HG02885 (cell line): Measurements from ENCODE around the gene CYREN.
"Not testable (repeated sequence)": the region's sequence is repeated elsewhere in the genome, so short reads cannot be mapped to it uniquely, and the experiment has no call there.

Experiments used
- ATAC-seq: cut with Tn5 transposase; IDR thresholded peaks from one replicate; pipeline ENCODE4 v1.9.1; 2021; ENCODE audit warnings: mild to moderate bottlenecking; ENCODE audit not compliant: unreplicated experiment, poor library complexity

Gene CYREN

DNA sequence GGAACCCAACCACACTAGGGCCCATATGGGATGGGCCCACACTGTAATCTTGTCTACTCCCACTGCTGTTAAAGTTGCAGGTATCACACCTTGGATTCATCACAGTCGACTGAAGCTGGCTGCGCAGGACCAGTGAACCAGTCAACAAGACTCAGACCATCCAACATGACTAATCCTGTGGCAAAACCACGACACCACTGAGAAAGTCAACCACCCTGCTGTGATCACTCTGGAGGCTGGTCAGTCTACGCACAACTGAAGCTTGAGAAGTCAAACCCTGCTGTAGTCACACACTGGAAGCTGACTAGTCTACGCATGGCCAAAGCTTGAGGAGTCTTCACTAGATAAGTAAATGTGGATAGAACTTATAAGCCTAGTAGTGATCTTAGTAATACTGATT, 9.6 kb upstream of the CYREN start:
- no peak for ATAC-seq

DNA sequence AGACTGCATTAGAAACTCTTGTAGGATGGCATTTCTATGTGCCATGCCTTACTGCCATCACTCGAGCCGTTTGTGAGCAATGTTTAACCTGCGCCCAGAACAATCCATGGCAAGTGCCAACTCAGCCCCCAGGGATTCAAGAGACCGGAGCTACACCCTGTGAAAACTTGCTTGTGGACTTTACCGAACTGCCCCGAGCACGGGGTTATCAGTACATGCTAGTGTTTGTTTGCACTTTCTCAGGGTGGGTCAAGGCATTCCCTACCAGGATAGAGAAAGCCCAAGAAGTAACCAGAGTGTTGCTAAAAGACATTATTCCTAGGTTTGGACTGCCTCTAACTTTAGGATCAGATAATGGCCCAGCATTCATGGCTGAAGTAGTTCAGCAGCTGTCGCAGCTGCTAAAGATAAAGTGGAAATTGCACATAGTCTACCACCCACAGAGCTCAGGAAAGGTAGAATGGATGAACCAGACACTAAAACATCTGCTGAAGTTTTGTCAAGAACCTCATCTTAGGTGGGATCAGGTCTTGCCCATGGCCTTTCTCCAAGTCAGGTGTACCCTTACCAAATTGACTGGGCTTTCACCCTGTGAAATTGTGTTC, 8.9 kb upstream of the CYREN start:
- no peak for ATAC-seq

DNA sequence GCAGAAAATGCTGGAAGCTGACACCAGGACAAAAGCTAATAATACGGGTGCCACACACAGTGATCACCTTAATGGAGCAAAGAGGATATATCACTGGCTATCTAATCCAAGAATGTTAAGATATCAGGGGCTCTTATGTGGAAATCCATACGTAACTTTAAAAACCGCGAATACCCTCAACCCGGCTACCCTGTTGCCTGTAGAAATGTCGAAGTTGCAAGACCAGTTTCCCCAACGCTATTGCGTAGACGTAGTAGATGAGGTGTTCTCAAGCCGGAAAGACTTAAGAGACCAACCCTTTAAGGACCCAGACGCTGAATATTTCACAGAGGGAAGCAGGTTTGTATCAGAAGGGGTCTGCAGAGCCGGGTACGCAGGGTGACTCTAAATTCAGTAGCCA, 7.9 kb upstream of the CYREN start:
- ATAC-seq: no peak

DNA sequence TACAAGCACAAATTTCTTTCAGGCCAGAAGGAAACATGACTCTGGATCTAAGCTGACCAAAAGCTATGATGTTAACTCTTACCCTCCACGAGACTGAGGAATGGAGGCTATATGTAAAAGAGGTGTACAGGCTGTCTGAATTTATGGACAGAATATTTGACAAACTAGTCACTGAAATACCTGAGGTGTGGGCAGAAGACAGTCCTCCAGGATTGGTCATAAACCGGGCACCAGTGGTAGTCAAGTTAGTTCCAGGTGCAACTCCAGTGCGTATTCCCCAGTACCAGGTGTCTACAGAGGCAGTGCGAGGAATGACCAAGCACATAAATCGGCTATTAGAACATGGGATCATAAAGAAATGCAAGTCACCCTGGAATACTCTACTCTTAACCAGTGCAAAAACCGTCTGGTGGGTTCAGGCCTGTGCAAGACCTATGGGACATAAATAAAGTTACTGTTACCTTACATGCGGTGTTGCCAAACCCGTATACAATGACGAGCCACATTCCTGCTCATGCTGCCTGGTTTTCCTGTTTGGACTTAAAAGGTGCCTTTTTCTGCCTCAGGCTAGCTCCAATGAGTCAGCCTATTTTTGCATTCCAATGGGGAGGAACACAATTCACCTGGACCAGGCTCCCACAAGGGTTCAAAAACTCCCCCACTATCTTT, 6.7 kb upstream of the CYREN start:
- ATAC-seq: no peak

DNA sequence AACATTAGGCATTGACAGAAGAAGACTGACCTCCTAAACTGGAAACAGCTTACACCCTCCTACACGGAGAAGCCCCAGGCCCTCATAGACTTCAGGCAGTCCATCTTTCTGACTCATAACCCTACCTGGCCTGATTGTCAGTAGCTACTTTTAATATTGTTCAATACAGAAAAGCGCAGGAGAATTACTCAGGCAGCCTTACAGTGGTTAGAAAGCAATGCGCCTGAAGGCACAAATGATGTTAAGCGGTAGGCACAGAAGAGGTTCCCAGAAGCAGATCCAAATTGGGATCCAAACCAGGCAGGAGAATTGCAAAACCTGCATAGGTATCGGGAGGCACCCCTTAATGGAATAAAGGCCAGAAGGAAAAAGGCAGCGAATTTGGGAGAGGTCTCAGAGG, 5.4 kb upstream of the CYREN start:
- ATAC-seq: no peak

DNA sequence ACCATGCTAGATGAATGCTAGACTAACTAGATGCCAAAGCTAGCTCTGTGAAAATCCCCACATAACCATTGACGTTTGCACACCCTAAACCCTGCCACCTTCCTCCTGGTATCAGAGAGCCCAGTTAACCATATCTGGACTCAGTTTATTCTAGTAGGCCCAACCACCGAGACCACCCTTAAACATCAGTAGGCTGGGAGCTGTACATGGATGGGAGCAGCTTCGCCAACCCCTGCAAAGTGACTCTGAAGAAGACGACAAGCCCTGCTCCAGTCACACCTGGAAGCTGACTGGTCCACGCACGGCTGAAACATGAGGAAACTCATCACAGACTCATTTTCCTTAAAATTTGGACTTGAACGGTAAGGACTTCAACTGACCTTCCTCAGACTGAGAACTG, 4.4 kb upstream of the CYREN start:
- no peak for ATAC-seq

DNA sequence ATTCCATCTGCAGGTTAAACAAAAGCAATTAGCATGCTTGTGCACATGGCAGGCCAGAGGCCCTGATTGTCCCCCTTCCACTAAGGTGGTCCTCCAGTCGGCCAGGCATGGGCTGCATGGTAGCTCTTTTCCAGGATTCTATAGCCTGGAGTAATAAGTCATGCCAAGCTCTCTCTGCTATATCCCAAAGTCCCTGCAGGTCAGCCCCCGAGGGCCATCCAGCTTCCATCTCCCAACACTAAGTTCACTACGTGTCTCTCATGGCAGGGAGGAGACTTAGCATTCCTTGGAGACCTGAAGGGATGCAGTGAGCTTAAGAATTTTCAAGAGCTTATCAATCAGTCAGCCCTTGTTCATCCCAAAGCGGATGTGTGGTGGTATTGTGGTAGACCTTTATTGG, 3.4 kb upstream of the CYREN start:
- ATAC-seq: not testable (repeated sequence)

DNA sequence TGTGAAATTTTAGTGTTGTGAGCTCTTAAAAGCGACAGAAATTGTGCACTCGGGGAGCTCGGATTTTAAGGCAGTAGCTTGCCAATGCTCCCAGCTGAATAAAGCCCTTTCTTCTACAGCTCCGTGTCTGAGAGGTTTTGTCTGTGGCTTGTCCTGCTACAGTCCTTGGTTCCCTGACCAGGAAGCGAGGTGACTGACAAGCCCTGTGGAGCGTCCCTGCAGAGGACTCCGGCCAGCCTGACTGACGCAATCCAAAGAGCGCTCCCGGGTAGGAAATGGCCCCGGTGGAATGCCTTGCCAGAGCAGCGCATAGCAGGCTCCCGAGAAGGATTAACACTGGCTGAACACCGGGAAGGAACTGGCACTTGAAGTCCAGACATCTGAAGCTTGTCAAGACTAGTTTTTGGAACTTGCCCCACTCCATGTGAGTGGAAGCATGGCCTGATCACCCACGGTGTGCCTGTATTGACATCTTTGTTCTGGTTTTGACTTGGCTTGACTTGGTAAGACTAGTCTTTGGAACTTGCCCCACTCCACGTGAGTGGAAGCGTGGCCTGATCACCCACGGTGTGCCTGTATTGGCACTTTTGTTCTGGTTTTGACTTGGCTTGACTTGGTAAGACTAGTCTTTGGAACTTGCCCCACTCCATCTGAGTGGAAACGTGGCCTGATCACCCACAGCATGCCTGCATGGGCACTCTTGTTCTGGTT, 1.2 kb upstream of the CYREN start:
- ATAC-seq: not testable (repeated sequence)

DNA sequence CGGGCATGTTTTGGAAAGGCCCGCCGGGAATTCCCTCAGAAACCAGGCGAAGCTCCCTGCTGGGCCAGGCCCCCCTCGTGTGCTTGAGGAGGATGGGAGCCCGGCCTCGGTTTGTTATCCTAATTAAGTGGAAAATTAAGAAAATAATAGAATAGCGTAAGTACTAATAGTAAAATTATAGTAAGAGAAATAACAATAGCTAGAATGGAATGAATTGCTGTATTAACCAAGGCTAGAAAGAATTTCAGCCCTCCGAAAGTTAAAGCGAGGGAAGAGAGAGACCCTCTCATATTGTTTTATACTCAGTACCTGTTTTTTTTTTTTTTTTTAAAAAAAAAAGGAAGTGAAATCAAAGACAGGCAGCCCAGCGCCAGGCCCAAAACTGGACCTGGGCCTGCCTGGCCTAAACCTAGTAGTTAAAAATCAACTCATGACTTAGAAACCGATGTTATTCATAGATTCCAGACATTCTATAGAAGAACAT, 533 bp upstream of the CYREN start:
- peak; percentile 24 for ATAC-seq

DNA sequence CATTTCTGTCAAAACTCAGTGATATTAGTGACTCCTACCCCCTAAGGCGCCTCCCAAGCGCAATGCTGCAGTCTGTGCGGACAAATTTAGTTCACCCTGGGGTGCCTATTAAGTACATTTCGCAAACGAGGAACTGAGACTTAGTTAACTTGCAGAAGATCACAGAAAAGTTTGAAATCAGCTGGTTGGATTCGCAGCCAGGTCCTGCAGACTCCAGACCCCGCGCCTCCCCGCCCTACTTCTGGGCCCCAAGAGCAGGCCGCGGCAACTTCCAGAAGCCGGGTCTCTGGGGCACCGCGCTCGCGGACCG, 588 bp downstream of the CYREN start:
- ATAC-seq: peak; percentile 15

DNA sequence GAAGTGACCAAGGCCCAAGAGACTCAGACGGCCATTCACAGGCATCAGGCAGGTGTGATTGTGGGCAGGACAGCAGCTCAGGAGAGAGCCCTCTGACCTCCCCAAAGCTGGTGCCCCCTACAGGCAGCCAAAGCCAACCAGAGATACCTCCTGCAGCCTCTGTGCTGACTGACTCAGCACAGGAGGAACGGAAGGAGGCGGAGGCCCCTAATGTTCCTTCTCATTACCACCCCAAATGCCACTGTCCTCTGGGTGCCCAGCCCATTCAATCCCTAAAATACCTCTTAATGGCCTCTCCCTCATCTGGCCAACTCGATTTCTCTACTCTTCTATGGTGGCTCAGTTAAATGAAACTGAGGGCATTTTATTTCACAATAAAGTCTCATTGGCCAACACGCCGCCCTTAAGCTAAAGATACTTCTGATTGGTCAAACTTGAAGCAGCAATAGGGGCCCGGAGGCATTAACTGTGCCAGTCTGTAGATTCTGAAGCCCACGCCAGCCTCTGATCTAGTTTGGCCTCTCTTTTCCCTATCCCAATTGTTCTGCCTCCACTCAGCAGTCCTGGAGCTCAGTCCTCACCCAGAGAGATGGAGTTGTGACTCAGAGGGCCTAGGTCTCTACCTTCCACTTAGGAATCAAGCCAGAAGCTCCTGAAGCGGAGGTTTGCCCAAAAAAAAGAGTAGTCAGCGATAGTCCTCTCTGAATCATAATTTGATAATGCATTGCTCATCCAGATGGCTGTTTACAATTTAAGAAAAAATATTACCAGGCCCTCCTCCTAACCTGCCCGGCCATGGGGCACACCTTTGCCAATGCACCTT, 1.2 kb downstream of the CYREN start:
- ATAC-seq: peak; percentile 48

DNA sequence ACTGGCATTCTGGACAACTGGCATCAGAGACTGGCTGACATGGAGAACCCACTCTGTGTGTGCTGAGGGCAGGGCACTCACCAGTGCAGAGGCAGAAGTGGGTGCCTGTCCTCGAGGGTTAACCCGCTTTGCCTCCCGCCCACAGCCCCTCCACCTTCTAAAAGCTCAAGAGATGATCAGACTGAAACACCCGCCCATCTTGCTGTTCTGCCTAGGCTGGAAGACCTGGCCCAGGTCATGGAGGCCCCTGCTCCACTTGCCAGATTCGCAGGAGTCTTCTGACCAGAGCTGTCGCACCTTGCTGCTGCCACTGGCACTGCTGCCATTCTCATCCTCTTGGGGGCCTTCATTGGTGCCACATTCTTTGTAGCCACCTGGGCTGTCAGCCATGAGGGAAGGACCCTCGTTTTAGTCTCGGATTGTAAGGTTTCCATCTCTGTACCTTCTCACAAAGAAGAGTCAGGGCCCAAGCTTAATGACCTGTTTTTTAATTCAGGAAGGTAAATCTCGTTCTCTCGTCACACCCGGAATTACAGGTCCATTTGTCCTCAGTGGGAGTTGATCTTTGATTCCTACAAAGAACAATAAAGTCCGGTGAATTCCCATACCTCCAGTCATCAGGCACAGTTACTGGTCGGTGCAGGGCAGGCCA, 1.9 kb downstream of the CYREN start:
- no peak for ATAC-seq

DNA sequence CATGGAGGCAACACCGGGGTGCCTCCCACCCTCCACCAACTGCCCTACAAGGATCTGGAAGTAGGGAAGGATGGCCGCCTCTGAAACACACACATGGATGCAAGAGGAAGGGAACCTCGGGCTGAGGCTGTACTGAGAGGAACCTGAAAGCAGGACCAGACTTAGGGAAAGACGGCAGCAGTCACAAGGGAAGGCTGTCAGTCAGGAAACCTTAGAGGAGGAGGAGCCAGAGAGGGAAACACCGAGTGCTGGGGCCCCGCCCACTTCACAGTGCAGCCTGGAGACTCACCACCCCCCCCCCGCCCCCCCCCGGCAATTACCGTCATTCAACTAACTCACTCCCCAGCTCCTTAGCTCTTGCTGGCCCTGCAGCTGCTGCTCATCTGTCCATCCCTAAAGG, 2.5 kb downstream of the CYREN start:
- ATAC-seq: no peak

DNA sequence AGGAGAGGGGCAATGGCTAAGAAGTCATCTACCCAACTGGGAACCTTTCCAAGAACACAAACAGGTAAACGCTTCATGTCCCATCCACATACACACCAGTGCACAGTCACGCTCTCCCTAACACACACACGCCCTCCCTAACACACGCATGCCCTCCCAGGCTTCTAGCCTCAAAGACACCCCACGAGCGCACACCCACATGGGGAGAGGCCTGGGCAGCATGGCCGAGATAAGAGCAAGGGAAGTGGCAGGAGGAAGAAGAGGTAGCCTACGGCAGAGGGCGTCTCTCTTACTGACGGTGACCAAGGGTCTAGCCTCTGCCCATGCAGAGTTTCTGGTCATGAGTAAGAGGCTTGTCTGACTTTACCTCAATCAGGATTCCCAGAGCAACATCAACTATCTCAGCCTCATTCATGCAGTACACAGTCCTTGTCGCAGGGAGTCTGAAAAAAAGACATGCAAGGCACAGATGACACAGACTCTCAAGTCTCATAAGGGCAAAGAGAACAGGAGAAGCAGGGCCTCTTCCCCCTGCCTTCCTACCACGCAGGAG, 3.1 kb downstream of the CYREN start:
- ATAC-seq: no peak

DNA sequence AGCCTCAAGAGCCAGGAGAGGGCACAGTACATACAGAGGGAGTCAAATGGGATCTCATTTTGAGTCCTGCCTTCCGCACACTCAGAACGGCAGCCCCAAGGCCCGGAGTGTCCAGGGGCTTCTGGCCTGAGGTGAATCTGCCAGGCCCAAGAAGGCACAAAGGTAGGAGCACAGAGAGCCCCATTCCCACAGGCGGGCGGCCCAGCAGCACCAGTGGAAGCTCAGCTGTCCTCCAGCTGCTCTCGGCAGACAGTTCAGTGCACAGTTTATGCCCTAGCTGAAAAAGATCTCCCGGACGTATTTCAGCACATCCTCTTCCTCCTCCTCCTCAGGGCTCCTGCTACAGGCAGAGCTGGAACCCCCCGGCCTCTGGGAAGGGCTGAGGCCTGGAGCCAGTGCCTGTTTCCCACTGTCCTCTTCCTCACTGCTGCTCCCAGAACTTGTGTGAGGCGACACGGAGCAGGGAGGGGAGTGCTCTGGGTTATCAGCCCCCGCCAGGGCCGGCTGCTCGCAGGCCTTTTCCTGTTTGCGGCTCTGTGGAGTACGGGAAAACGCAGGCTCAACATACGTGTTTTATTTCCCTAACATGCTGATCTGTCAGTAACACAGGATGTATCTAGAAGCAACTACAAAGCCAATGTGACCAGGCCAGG, 4.0 kb downstream of the CYREN start:
- ATAC-seq: no peak

DNA sequence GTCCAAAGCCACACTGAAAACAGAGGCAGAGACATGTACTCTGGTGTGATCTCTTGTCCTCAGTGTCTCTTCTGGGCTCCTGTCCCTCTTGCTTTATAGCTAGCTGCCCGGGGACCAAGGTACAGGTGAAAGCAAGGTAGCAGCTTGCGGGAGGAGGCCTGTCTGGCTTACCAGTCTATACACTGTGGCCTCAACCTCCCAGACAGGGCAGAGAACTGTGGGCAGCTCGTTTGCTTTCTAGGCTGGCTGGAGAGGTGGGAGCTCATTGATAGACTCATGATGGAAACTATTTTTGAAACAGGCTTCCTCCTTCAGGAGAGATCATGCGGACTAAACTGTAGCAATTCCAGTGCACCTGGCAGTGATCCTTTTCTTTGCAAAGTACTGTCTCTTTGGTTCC, 4.6 kb downstream of the CYREN start:
- ATAC-seq: no peak

DNA sequence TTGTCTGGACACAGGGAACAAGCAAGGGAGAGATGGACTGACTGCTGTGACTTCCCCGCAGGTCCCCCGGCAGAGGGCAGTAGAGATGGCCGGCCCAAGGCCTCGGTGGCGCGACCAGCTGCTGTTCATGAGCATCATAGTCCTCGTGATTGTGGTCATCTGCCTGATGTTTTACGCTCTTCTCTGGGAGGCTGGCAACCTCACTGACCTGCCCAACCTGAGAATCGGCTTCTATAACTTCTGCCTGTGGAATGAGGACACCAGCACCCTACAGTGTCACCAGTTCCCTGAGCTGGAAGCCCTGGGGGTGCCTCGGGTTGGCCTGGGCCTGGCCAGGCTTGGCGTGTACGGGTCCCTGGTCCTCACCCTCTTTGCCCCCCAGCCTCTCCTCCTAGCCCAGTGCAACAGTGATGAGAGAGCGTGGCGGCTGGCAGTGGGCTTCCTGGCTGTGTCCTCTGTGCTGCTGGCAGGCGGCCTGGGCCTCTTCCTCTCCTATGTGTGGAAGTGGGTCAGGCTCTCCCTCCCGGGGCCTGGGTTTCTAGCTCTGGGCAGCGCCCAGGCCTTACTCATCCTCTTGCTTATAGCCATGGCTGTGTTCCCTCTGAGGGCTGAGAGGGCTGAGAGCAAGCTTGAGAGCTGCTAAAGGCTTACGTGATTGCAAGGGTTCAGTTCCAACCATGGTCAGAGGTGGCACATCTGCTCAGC, 6.0 kb downstream of the CYREN start:
- ATAC-seq: no peak

DNA sequence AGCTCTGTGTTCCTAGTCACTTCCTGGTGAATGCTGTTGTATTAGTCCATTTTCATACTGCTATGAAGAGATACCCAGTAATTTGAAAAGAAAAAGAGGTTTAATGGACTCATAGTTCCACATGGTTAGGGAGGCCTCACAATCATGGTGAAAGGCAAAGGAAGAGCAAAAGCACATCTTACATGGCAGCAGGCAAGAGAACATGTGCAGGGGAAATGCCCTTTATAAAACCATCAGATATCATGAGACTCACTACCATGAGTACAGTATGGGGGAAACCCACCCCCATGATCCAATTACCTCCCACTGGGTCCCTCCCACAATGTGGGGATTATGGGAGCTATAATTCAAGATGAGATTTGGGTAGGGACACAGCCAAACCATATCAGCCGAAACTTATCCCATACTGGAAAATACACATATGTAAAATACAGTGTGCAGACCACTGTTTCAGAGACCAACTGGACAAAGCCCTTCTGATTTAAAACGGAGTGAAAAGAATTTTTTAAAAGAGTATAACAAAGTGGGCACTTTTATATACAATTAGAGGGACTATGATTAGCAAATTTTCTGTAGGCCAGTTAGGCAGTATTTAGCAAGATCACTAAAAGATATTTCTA, 8.0 kb downstream of the CYREN start:
- no peak for ATAC-seq

DNA sequence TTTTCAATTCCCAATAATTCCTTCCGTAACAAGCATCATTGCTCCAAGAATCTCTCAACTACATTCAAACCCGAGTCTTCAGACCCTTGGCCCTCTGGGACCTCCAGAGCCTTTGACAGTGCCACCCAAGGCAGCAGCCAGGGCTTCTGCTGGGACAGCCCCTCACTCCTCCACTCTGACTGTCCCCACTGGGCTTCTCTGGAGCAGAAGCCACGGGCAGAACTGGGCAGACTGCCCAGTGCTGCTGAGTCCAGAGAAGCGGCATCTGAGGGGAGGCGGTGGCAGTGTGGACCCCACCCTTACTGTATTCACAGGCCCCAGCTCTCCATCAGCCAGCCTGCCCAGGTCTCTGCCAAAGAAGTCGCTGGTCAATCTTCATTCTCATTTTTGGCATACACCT, 8.8 kb downstream of the CYREN start:
- no peak for ATAC-seq
